Stimulated activated CD8-positive, alpha-beta memory T cell treated with anti-CD3 and anti-CD28 coated beads, Interleukin-2, amount 100 ng/mL, for 48 hours (primary cell): Measurements from ENCODE around the gene HDAC2.
"Not testable (repeated sequence)": the region's sequence is repeated elsewhere in the genome, so short reads cannot be mapped to it uniquely, and the experiment has no call there.

Experiments used
- DNase-seq, 2 donors: peaks; one replicate each; pipeline ENCODE4 v3.0.0-alpha.2; 2020; ENCODE audit warnings: low read depth in 2 of 2

Gene HDAC2

GRCh38 chr6:113971741-113972140 lies 793 bp upstream of the HDAC2 start:
- no peak for DNase-seq

GRCh38 chr6:113969888-113970804 lies 802 bp downstream of the HDAC2 start:
- DNase-seq: peak; percentile 32 to 41

- no peak for DNase-seq
Measured at GRCh38 chr6:113968472-113968871, 2.5 kb downstream of the HDAC2 start.

- DNase-seq: no peak
Measured at GRCh38 chr6:113967777-113968176, 3.2 kb downstream of the HDAC2 start.

GRCh38 chr6:113960795-113961194 lies 10.2 kb downstream of the HDAC2 start:
- DNase-seq: no peak

- DNase-seq: no peak
Measured at GRCh38 chr6:113959235-113959634, 11.7 kb downstream of the HDAC2 start.

- no peak for DNase-seq
Measured at GRCh38 chr6:113954653-113955052, 16.3 kb downstream of the HDAC2 start.

GRCh38 chr6:113953346-113953745 lies 17.6 kb downstream of the HDAC2 start:
- DNase-seq: no peak

GRCh38 chr6:113949499-113949898 lies 21.4 kb downstream of the HDAC2 start:
- no peak for DNase-seq

- no peak for DNase-seq
Measured at GRCh38 chr6:113944701-113945100, 26.2 kb downstream of the HDAC2 start.

GRCh38 chr6:113939825-113940224 lies 31.1 kb downstream of the HDAC2 start:
- DNase-seq: no peak

GRCh38 chr6:113936093-113936934 lies 34.6 kb downstream of the HDAC2 start:
- no peak for DNase-seq

GRCh38 chr6:113934101-113934500 lies 36.8 kb downstream of the HDAC2 start:
- no peak for DNase-seq

- DNase-seq: not testable (repeated sequence)
Measured at GRCh38 chr6:113931907-113932306, 39.0 kb downstream of the HDAC2 start.

GRCh38 chr6:113930183-113930582 lies 40.8 kb downstream of the HDAC2 start:
- DNase-seq: no peak

- DNase-seq: no peak
Measured at GRCh38 chr6:113927001-113927400, 43.9 kb downstream of the HDAC2 start.

- no peak for DNase-seq
Measured at GRCh38 chr6:113925378-113925777, 45.6 kb downstream of the HDAC2 start.

GRCh38 chr6:113924312-113924723 lies 46.6 kb downstream of the HDAC2 start:
- DNase-seq: no peak

GRCh38 chr6:113923526-113923925 lies 47.4 kb downstream of the HDAC2 start:
- DNase-seq: no peak

GRCh38 chr6:113921299-113921904 lies 49.5 kb downstream of the HDAC2 start:
- no peak for DNase-seq

GRCh38 chr6:113920663-113921267 lies 50.2 kb downstream of the HDAC2 start:
- no peak for DNase-seq

GRCh38 chr6:113910285-113910684 lies 60.7 kb downstream of the HDAC2 start:
- DNase-seq: not testable (repeated sequence)
